ENCODE results near the gene VMAC. TPM values are rescaled to one million over a fixed set of nuclear protein-coding genes. Genes with fewer than 3 reads are reported as not detected.

The VMAC gene
- total and polyA plus RNA-seq, 2 of the 13 experiments (the other 11 are each of a cell fraction or from before 2014, with no cell fraction given): 2.4 TPM

DNA sequence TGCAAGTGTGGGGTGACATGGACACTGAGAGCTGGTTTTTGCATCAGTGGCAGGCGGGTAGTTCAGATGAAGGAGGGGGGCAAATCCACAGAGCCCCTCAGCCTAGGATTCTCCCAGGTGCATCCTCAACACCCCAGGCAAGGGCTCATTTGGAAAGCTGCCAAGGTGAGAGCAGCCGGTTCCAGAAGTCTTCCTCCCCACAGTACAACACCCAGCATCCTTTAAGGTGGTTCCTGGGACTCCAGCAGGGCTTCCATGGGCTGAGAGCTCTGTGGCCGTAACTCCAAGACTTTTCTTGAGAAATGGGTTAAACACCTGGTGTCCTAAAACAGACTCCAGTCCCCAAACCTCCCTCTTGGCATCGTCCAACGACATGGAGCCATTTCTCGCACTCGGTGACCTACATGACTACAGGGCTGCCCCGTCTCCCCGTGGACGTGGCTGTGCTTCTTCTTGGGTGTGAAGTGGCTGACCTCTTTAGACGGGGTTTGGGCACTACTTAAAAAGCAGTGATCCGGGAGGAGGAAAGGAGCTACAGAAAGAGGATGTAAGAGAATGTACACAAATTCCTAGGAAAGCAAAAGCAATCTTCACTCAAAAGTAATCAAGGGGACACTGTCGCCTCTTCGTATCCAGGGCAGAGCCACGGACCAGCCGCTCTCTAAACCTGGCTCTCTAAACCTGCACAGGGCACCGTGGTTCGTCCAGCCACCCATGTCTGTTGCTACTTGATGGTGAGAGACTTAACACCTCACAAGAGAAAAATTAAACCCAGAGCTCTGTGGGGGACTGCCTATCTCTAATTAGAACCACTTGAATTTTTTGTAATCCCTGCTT lies 47.7 kb downstream of the VMAC start:
- Histone ChIP-seq H3K9me3 (ENCODE audit: low read length) (no peaks in the 10 kb centered on the region), H3K9ac (ENCODE audit: insufficient read depth, low read depth, low read length) (peak overlapping the region; percentile 14; the same call in 1 of the 2 replicates), H3K4me3 (replicated peaks in 1 of 3; ENCODE audit: insufficient read depth in 1 of 3, low read depth in 2 of 3, low read length in 3 of 3) (no peak overlapping the region), H3K4me2 (ENCODE audit: low read depth, low read length) (no peak overlapping the region), H3K27me3 (ENCODE audit: control insufficient read depth in 1 of 2, insufficient read depth in 2 of 2, low read length in 2 of 2) (no peaks in the 10 kb centered on the region), H4K20me1 (ENCODE audit: insufficient read depth, low read length) (peaks cover 14% of the 10 kb centered on the region; the same call in 1 of the 2 replicates), H2AFZ (ENCODE audit: low read length) (no peak overlapping the region), H3K36me3 (replicated peaks in 1 of 2; ENCODE audit: control insufficient read depth in 1 of 2, insufficient read depth in 2 of 2, low read length in 2 of 2) (peaks cover 19 to 49% of the 10 kb centered on the region in 2 experiments; a peak in 4 of 5 replicates), H3K79me2 (ENCODE audit: insufficient read depth, low read length) (peaks cover 93% of the 10 kb centered on the region), H3K4me1 (ENCODE audit: insufficient read depth, low read length) (peaks cover 60% of the 10 kb centered on the region), H3K27ac (ENCODE audit: extremely low read length, insufficient read depth, low read length) (no peak overlapping the region)
- intact Hi-C loops (cut with micrococcal nuclease; ENCODE audit: unreplicated experiment) (no loop called here), in situ Hi-C loops (cut with HindIII; ENCODE audit: extremely low pct_ligation_motif_present, low pct_unique_long_range_greater_than_20kb) (loop anchor here (5.0 kb wide), 1 partner anchor 40 kb away; the partner anchor contains the start of gene CAPS)
- FAIRE-seq (no peak), DNase-seq (ENCODE audit: low spot score) (no peak), ATAC-seq (no peak)
- ChIA-PET CTCF (ENCODE audit: low intra/inter-chr PET ratio, low total read pairs) (no interaction called here), POLR2A (interaction anchor here (1.6 kb wide), 1 partner anchor 10 kb away, joined by 6 read pairs; no protein-coding TSS in a partner anchor)
- 95% methylated on average over 17 of the region's 18 CpGs for WGBS (ENCODE audit: low lambda C conversion rate)
- TF ChIP-seq IKZF4 (CRISPR knock-in tag; IDR thresholded peaks at IDR 0.05; ENCODE audit: borderline replicate concordance, low read depth, not compliant biosample characterization) (no peak), JARID2 (CRISPR knock-in tag; IDR thresholded peaks at IDR 0.05; ENCODE audit: insufficient replicate concordance) (no peak), ZNF350 (CRISPR knock-in tag; IDR thresholded peaks at IDR 0.05; ENCODE audit: borderline replicate concordance, low read depth) (no peak), CBX5 (CRISPR knock-in tag; IDR thresholded peaks at IDR 0.05; ENCODE audit: borderline replicate concordance) (no peak), ZNF562 (CRISPR knock-in tag; IDR thresholded peaks at IDR 0.05; ENCODE audit: borderline replicate concordance) (no peak), NFYC (CRISPR knock-in tag; IDR thresholded peaks at IDR 0.05) (no peak), SP5 (CRISPR knock-in tag; IDR thresholded peaks at IDR 0.05; ENCODE audit: borderline replicate concordance, low read depth) (no peak), ZNF160 (CRISPR knock-in tag; IDR thresholded peaks at IDR 0.05) (no peak), TOE1 (CRISPR knock-in tag; IDR thresholded peaks at IDR 0.05) (no peak)
- BruUV-seq (replicated peaks): no TSS peak
